ENCODE measurements around the gene CFAP70.

DNA sequence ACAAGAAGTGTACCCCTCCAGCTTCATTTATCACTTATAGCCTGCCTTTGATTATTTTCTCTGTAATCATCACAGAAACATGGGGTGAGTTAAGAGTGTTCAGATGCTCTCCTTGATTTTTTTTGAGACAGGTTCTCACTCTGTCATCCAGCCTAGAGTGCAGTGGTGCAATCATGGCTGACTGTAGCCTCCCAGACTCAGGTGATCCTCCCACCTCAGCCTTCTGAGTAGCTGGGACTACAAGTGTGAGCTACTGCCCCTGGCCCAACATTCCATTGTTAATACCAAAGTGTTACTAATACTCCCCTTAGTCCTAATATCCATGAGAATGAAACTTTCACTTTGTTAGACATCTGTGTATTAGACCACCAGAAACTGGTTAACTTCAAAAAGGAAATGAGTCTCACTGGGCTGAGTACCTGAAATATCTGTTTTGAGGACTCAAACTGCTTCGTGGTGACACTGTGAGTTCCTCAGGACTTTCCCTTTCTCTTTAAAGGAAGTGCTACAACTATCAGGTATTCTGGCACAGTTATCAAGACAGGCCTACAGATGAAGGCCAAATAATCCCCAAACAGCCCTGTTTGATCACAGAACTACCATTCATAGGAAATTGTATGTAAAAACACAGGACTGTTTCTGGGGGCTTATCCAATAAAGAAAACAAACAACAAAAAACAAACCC is 20.5 kb upstream of the CFAP70 start:
- TF ChIP-seq CREB1 (IDR thresholded peaks at IDR 0.05) (no peak), GABPA (IDR thresholded peaks at IDR 0.05; ENCODE audit: borderline replicate concordance, insufficient read depth, low read length) (no peak), YY1 (IDR thresholded peaks at IDR 0.05; ENCODE audit: low read depth, low read length) (no peak), SP2 (IDR thresholded peaks at IDR 0.05; ENCODE audit: low read length) (no peak)
- TF ChIP-seq, protein P1, sequence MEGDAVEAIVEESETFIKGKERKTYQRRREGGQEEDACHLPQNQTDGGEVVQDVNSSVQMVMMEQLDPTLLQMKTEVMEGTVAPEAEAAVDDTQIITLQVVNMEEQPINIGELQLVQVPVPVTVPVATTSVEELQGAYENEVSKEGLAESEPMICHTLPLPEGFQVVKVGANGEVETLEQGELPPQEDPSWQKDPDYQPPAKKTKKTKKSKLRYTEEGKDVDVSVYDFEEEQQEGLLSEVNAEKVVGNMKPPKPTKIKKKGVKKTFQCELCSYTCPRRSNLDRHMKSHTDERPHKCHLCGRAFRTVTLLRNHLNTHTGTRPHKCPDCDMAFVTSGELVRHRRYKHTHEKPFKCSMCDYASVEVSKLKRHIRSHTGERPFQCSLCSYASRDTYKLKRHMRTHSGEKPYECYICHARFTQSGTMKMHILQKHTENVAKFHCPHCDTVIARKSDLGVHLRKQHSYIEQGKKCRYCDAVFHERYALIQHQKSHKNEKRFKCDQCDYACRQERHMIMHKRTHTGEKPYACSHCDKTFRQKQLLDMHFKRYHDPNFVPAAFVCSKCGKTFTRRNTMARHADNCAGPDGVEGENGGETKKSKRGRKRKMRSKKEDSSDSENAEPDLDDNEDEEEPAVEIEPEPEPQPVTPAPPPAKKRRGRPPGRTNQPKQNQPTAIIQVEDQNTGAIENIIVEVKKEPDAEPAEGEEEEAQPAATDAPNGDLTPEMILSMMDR (IDR thresholded peaks at IDR 0.05; ENCODE audit: control extremely low read depth in 1 of 3, insufficient read depth in 1 of 3, low read depth in 1 of 3, low read length in 3 of 3) = no peak
